HG02852 (cell line): ENCODE results near the gene NELFB.

Source experiments
- ATAC-seq: cut with Tn5 transposase; IDR thresholded peaks from one replicate; pipeline ENCODE4 v1.9.1; 2021; ENCODE audit warnings: mild to moderate bottlenecking, moderate library complexity; ENCODE audit not compliant: unreplicated experiment

NELFB gene

GRCh38 chr9:137254624-137255447 lies at the start of gene NELFB:
TSS of gene NELFB (plus strand) at chr9:137255327.
- ATAC-seq, result peak; percentile 80

GRCh38 chr9:137206602-137207001 lies 48.5 kb upstream of the NELFB start:
- ATAC-seq, result no peak

- ATAC-seq, result no peak
Observed at GRCh38 chr9:137211532-137211931, 43.6 kb upstream of the NELFB start.

- ATAC-seq, result no peak
Observed at GRCh38 chr9:137212520-137212919, 42.6 kb upstream of the NELFB start.

GRCh38 chr9:137213160-137214060 lies 41.7 kb upstream of the NELFB start:
- ATAC-seq, result no peak

GRCh38 chr9:137214620-137215019 lies 40.5 kb upstream of the NELFB start:
- no peak for ATAC-seq

- ATAC-seq, result no peak
Observed at GRCh38 chr9:137215196-137215986, 39.7 kb upstream of the NELFB start.

- no peak for ATAC-seq
Observed at GRCh38 chr9:137216188-137216965, 38.8 kb upstream of the NELFB start.

- no peak for ATAC-seq
Observed at GRCh38 chr9:137217276-137218211, 37.6 kb upstream of the NELFB start.

GRCh38 chr9:137218212-137218753 lies 36.8 kb upstream of the NELFB start:
- no peak for ATAC-seq

GRCh38 chr9:137218754-137219271 lies 36.3 kb upstream of the NELFB start:
- ATAC-seq, result no peak

GRCh38 chr9:137219757-137220316 lies 35.3 kb upstream of the NELFB start:
- no peak for ATAC-seq

GRCh38 chr9:137220317-137221094 lies 34.6 kb upstream of the NELFB start:
- no peak for ATAC-seq

GRCh38 chr9:137221095-137221505 lies 34.0 kb upstream of the NELFB start:
- no peak for ATAC-seq

- ATAC-seq, result no peak
Observed at GRCh38 chr9:137221506-137222111, 33.5 kb upstream of the NELFB start.

- ATAC-seq, result peak; percentile 2
Observed at GRCh38 chr9:137222190-137223077, 32.7 kb upstream of the NELFB start, which contains the start of gene RNF208. TSS of gene RNF208 (minus strand) at chr9:137222240. CDS start at chr9:137221212, 1,028 bp downstream.
